NCI-H1694 treated with DMSO at 0.1 percent for 48 hours (cell line): ENCODE data around the gene CETN1.

Experiments
- DNase-seq: peaks from one replicate; lab custom pipeline; 2025; lab: John Stamatoyannopoulos, UW

CETN1 gene

DNA sequence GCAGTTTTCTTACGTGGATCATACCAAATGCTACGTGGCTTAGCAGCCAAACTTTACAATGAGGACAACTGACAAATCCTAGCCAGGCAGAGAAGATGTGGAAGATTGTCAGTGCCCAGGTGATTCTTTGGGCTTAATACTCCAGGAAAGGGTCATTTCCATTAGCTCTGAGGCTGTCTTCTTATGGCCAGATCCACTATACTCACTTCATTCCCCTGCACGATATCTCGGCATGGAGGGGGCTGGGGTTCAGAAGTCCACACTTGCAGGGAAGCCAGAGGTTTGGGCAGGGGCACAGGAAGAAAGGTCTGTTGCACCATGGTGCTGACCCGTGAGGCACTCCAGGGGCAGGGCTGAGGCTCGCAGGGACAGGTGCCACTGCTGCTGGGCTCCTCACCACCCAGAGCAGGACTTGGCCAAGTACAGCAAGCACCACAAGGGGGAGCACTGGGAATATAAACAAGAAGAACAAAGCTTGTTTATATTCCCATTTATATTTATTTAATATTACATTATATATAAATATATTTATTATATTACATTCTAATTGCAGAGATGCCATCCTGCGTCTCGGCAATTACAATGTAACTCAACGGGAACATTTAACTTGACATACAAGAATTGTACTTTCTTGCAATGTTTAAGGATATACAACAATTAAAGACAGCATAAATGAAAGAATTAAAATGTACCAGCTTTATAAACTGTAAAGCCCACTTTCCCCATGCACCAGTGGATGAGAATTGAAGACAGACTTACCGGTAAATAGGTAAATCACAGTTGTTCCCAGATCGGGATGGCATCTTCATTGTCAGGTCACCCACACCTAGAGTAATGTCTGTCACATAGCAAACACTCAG, 43.8 kb downstream of the CETN1 start:
- peak; percentile 29 for DNase-seq

DNA sequence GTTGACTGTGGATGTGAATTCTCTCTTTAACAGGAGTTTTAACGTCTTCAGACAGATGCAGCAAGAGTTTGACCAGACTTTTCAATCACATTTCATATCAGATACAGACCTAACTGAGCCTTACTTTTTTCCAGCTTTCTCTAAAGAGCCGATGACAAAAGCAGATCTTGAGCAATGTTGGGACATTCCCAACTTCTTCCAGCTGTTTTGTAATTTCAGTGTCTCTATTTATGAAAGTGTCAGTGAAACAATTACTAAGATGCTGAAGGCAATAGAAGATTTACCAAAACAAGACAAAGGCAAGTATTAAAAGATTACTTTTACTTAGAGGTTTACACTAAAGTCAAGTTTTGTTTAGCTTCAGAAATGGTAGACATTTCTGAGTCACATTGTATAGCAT, 47.1 kb downstream of the CETN1 start:
- no peak for DNase-seq

DNA sequence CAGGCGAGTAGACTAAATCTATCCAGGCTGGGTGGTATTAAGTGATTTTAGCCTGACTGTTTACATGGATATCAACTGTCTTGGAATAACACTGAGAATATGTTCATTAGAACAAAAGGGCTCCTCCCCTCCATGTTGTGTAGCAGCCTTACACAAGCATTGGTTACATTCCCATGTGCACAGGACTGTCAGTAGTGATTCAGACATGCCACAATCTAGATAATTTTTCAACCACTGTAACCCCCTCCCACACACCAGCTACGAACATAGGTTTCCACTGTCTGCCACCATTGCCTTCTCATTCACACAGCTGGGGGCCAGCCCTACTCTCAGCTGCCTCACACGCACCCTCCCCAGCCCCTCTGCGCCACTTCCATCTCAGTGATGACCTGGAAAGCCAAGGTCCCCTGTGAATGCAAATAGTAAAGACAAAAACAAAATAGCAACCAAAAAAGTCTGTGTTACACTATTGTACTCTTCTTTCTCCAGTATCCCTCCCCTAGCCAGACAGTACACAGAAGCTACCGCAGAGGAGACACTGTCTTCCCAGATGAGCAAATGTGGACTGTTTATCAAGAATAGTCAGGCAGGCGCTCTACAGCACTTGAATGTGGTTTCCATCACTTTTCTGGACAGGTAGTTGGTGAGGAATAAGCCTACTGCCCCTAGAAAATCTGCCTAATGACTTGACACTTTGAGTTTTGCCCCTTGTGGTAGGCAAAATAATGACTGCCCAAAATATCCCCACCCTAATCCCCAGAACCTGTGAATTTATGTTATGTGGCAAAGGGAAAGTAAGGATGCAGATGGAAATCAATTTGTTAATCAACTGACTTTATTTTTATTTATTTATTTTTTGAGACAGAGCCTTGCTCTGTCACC, 49.3 kb downstream of the CETN1 start:
- no peak for DNase-seq

DNA sequence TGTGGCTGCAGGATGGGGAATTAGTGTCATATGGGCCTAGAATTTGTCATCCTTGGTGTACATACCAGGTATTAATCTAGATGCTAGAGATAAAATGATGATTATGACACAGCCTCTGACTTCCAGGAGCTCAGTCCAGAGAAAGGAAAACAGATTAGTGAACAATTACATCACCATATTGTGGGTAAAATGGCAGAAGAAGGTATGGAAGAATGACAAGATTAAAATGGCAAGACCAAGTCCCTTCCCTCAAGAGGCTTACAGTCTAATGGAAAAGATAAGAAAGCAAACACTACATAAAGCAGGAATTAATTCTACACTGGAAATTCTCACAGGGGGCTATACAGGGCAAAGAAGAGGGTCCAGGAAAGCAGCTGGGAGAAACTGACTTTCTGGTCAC, 51.4 kb downstream of the CETN1 start:
- no peak for DNase-seq
